Osteoblast (primary cell): ENCODE measurements around the gene KIF25. TPM values are rescaled to one million over a fixed set of nuclear protein-coding genes. Genes with fewer than 3 reads are reported as not detected.

Experiments
- DNase-seq: peaks from one replicate; pipeline ENCODE4 v3.0.0; 2011; ENCODE audit warnings: low spot score, mixed read lengths; ENCODE audit not compliant: insufficient read length; ENCODE audit errors: missing footprints
- H2AFZ ChIP-seq: 2 replicates; pipeline ENCODE4 v1.6.0; 2011; ENCODE audit warnings: mild to moderate bottlenecking, low read length
- H3K27ac ChIP-seq: 2 replicates; pipeline ENCODE4 v1.5.1; 2011; ENCODE audit warnings: mild to moderate bottlenecking, low read depth, low read length, moderate library complexity
- H3K27me3 ChIP-seq: 2 replicates; pipeline ENCODE4 v1.6.0; 2012; ENCODE audit warnings: mild to moderate bottlenecking, control low read depth, inconsistent platforms, low read length, moderate library complexity; ENCODE audit not compliant: insufficient read depth
- H3K36me3 ChIP-seq: 2 replicates; pipeline ENCODE4 v1.5.1; 2011; ENCODE audit warnings: mild to moderate bottlenecking, low read length, control low read depth, moderate library complexity; ENCODE audit not compliant: insufficient read depth
- H3K4me1 ChIP-seq: 2 replicates; pipeline ENCODE4 v1.5.1; 2011; ENCODE audit warnings: mild to moderate bottlenecking, low read length, control low read depth, moderate library complexity; ENCODE audit not compliant: insufficient read depth
- H3K4me2 ChIP-seq: 2 replicates; pipeline ENCODE4 v1.6.0; 2011; ENCODE audit warnings: mild to moderate bottlenecking, low read length; ENCODE audit not compliant: insufficient read depth
- H3K4me3 ChIP-seq: fragments of 200-600 bp; sonication (generic); 3 replicates; pipeline ENCODE4 v1.5.1; 2012; ENCODE audit warnings: mild to moderate bottlenecking, low read length, inconsistent platforms; ENCODE audit not compliant: insufficient read depth
- H3K79me2 ChIP-seq: 2 replicates; pipeline ENCODE4 v1.6.0; 2012; ENCODE audit warnings: mild to moderate bottlenecking, low read length, control low read depth, inconsistent platforms; ENCODE audit not compliant: insufficient read depth
- H3K9me3 ChIP-seq: 2 replicates; pipeline ENCODE4 v1.5.1; 2011; ENCODE audit warnings: low read depth, low read length, control low read depth
- H4K20me1 ChIP-seq: 2 replicates; pipeline ENCODE4 v1.6.0; 2012; ENCODE audit warnings: mild to moderate bottlenecking, low read length, control low read depth; ENCODE audit not compliant: insufficient read depth
- CTCF ChIP-seq: IDR thresholded peaks from 2 replicates; pipeline ENCODE4 v1.5.1; 2011; ENCODE audit warnings: mild to moderate bottlenecking, low read depth, low read length, moderate library complexity; ENCODE audit errors: extremely low read depth
- total RNA-seq: library from RNA; depleted of rRNA; stranded (reverse); fragments of >200 nt; gene quantifications from 2 replicates; pipeline ENCODE4 v1.2.3, GENCODE V29; 2012

KIF25 gene
- total RNA-seq, 1 donor = not detected

DNA sequence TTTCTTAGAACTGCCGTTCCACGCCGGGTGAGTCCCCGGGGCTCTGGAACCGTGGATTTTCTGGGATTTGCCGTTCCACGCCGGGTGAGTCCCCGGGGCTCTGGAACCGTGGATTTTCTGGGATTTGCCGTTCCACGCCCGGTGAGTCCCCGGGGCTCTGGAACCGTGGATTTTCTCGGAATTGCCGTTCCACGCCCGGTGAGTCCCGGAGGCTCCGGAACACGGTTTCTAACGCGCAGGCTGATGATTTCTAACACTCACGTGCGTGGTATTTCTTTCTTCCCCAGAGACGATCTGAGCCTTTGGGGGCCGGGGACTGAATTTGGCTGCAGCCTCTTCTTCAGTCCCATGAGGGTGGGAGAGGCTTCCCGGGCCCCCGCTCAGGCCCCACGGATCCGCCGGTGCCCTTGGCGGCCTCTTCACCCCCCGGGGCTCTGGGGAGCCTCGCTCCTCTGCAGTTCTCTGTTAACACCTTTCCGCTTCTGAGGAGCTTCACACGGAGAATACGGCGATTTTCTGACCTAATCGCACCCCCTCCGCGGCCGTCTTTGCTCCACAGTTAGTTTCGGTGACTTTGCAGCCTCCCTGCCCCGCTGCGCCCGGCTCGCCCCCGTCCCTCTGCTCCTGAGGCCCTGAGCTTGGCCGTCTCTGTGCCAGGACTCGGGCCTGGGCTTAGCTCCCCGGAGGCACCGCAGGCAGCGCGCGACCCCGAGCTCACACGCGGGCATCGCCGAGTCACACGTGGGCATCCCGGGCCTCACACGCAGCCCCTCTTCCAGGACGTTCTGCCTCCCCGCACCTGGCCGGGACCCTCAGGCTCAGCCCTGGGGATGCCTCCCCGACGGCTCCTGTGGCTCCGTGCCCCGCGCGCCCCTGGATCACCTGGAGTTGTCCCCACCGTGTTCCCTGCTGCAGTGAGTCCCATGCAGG lies 7.2 kb upstream of the KIF25 start:
- peak; percentile 68 for DNase-seq
- no peak overlapping the region for H3K4me2 ChIP-seq
- H3K4me3 ChIP-seq = no peak overlapping the region
- no peak overlapping the region for H2AFZ ChIP-seq
- no peaks in the 10 kb centered on the region for H3K27me3 ChIP-seq
- no peak overlapping the region for H3K27ac ChIP-seq
- no peaks in the 10 kb centered on the region for H3K9me3 ChIP-seq
- no peak for TF ChIP-seq CTCF
- no peaks in the 10 kb centered on the region for H3K36me3 ChIP-seq
- H4K20me1 ChIP-seq = no peaks in the 10 kb centered on the region
- no peaks in the 10 kb centered on the region for H3K79me2 ChIP-seq
- H3K4me1 ChIP-seq = no peaks in the 10 kb centered on the region

GRCh38 chr6:167993169-167993568 lies 4.3 kb upstream of the KIF25 start:
- H3K27ac ChIP-seq = no peak overlapping the region
- no peak overlapping the region for H3K4me2 ChIP-seq
- H3K4me3 ChIP-seq = no peak overlapping the region
- no peaks in the 10 kb centered on the region for H4K20me1 ChIP-seq
- peak; percentile 81 for DNase-seq
- no peak for TF ChIP-seq CTCF
- H3K79me2 ChIP-seq = no peaks in the 10 kb centered on the region
- H3K4me1 ChIP-seq = no peaks in the 10 kb centered on the region
- H3K27me3 ChIP-seq = no peaks in the 10 kb centered on the region
- H3K9me3 ChIP-seq = no peaks in the 10 kb centered on the region
- no peak overlapping the region for H2AFZ ChIP-seq
- no peaks in the 10 kb centered on the region for H3K36me3 ChIP-seq

DNA sequence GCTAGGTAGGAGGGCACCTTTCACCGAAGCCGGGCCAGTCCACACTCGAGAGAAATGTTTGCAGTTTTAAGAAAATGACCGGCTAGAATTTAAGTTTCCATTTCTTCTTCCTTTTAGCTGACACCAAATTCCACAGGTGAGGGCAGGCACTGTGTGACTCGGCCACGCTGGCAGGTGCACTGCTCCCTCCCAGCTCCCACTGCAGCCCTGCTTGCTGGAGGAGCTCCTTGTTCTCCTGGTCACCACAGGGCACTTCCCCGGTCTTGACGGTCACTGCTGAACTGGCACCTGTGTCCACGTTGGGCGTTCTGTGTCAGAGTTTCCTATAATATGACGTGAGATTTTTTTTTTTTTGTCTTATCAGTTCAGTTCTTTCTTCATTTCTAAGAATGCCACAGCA lies 3.6 kb upstream of the KIF25 start:
- H3K36me3 ChIP-seq = no peaks in the 10 kb centered on the region
- H3K27ac ChIP-seq = no peak overlapping the region
- no peaks in the 10 kb centered on the region for H3K79me2 ChIP-seq
- H3K4me1 ChIP-seq = no peaks in the 10 kb centered on the region
- no peak for DNase-seq
- H3K4me2 ChIP-seq = no peak overlapping the region
- H2AFZ ChIP-seq = no peak overlapping the region
- H3K4me3 ChIP-seq = no peak overlapping the region
- no peak for TF ChIP-seq CTCF
- no peaks in the 10 kb centered on the region for H3K9me3 ChIP-seq
- H3K27me3 ChIP-seq = no peaks in the 10 kb centered on the region
- H4K20me1 ChIP-seq = no peaks in the 10 kb centered on the region

DNA sequence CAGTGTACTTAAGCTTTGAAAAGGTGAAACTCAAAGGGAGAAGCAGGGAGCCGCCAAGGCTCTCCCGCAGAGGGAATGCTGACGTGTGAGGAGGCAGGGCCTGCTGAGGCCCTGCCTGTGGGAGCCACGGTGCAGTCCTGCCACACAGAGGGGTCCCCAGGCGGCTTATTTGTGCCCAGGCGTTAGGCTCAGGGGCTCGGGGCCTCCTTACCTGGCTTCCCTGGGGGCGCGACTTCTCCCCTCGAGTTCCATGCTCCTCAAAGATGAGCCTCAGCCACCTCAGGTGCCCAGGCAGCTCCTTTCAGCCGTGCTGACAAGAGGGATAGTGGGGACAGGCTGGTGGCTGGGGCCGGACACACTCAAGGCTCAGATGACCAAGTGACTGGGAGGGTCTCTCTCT lies 2.2 kb upstream of the KIF25 start:
- Histone ChIP-seq H3K27me3 (no peaks in the 10 kb centered on the region), H3K4me1 (no peaks in the 10 kb centered on the region), H2AFZ (no peak overlapping the region), H3K79me2 (no peaks in the 10 kb centered on the region), H3K36me3 (no peaks in the 10 kb centered on the region), H3K4me3 (no peak overlapping the region), H4K20me1 (no peaks in the 10 kb centered on the region), H3K27ac (no peak overlapping the region), H3K4me2 (no peak overlapping the region), H3K9me3 (no peaks in the 10 kb centered on the region)
- DNase-seq = no peak
- no peak for TF ChIP-seq CTCF
